HepG2 (cell line): ENCODE results near the gene NUP155. TPM values are rescaled to one million over a fixed set of nuclear protein-coding genes. Genes with fewer than 3 reads are reported as not detected.

Experiments used
- CCAR2 ChIP-seq: fragments of 200-400 bp; formaldehyde crosslinking; optimal IDR thresholded peaks from 2 replicates; pipeline ENCODE3; 2018; ENCODE audit warnings: low read depth, mild to moderate bottlenecking, low read length, moderate library complexity
- DMAP1 ChIP-seq: IDR thresholded peaks from 2 replicates; pipeline ENCODE4 v1.6.1; 2016
- GPBP1L1 ChIP-seq: sonication (generic); formaldehyde crosslinking; IDR thresholded peaks from 2 replicates; pipeline ENCODE4 v1.5.0; 2020; ENCODE audit warnings: mild to moderate bottlenecking, missing genetic modification reagents
- HDAC1 ChIP-seq: sonication (generic); formaldehyde crosslinking; IDR thresholded peaks from 2 replicates; pipeline ENCODE4 v1.5.1; 2020; ENCODE audit warnings: mild to moderate bottlenecking, missing genetic modification reagents
- HIVEP1 ChIP-seq: sonication (generic); formaldehyde crosslinking; IDR thresholded peaks from 2 replicates; pipeline ENCODE4 v1.4.0; 2020; ENCODE audit warnings: mild to moderate bottlenecking, missing genetic modification reagents
- MXD3 ChIP-seq: IDR thresholded peaks from 2 replicates; pipeline ENCODE4 v1.6.1; 2016; ENCODE audit warnings: mild to moderate bottlenecking, missing biosample characterization, missing genetic modification reagents
- NFIB ChIP-seq: sonication (generic); formaldehyde crosslinking; IDR thresholded peaks from 2 replicates; pipeline ENCODE4 v1.9.0; 2021; ENCODE audit warnings: missing genetic modification reagents, mild to moderate bottlenecking, borderline replicate concordance
- SATB2 ChIP-seq: sonication (generic); formaldehyde crosslinking; IDR thresholded peaks from 2 replicates; pipeline ENCODE4 v1.5.0; 2020; ENCODE audit warnings: missing genetic modification reagents
- TFAP4 ChIP-seq: sonication (generic); IDR thresholded peaks from 2 replicates; pipeline ENCODE4 v1.6.1; 2016; ENCODE audit warnings: low read depth, borderline replicate concordance
- ZBTB4 ChIP-seq: sonication (generic); formaldehyde crosslinking; IDR thresholded peaks from 2 replicates; pipeline ENCODE4 v1.4.0; 2020; ENCODE audit warnings: missing genetic modification reagents, mild to moderate bottlenecking, borderline replicate concordance
- ZFP62 ChIP-seq: sonication (generic); formaldehyde crosslinking; IDR thresholded peaks from 2 replicates; pipeline ENCODE4 v1.4.0; 2020; ENCODE audit warnings: missing genetic modification reagents
- ZGPAT ChIP-seq: IDR thresholded peaks from 2 replicates; pipeline ENCODE4 v1.6.1; 2016; ENCODE audit warnings: mild to moderate bottlenecking
- ZNF121 ChIP-seq: sonication (generic); formaldehyde crosslinking; IDR thresholded peaks from 2 replicates; pipeline ENCODE4 v1.5.0; 2020; ENCODE audit warnings: mild to moderate bottlenecking, missing genetic modification reagents
- ZNF275 ChIP-seq: sonication (generic); formaldehyde crosslinking; IDR thresholded peaks from 2 replicates; pipeline ENCODE4 v1.8.0; 2022; ENCODE audit warnings: missing genetic modification reagents, mild to moderate bottlenecking, inconsistent platforms, borderline replicate concordance
- ZNF292 ChIP-seq: sonication (generic); formaldehyde crosslinking; IDR thresholded peaks from 2 replicates; pipeline ENCODE4 v1.8.1; 2022; ENCODE audit warnings: mild to moderate bottlenecking, low read depth, missing genetic modification reagents, borderline replicate concordance
- ZNF33B ChIP-seq: sonication (generic); formaldehyde crosslinking; IDR thresholded peaks from 2 replicates; pipeline ENCODE4 v1.5.1; 2020; ENCODE audit warnings: mild to moderate bottlenecking, missing genetic modification reagents
- ZNF414 ChIP-seq: sonication (generic); formaldehyde crosslinking; IDR thresholded peaks from 2 replicates; pipeline ENCODE4 v1.5.0; 2020; ENCODE audit warnings: missing genetic modification reagents
- ZSCAN12 ChIP-seq: sonication (generic); formaldehyde crosslinking; IDR thresholded peaks from 2 replicates; pipeline ENCODE4 v1.9.0; 2021; ENCODE audit warnings: mild to moderate bottlenecking, missing genetic modification reagents
- ZSCAN20 ChIP-seq: sonication (generic); formaldehyde crosslinking; IDR thresholded peaks from 2 replicates; pipeline ENCODE4 v1.4.0; 2020; ENCODE audit warnings: missing genetic modification reagents, mild to moderate bottlenecking, borderline replicate concordance
- polyA plus RNA-seq, 8 experiments: library from polyadenylated mRNA; depleted of rRNA in 3 of 8; stranded (reverse) in 7 of 8; unstranded in 1 of 8; fragments of >200 nt; fragmentation: Illumina TruSeq in 4 of 8; extraction: Trizol in 4 of 8; gene quantifications; 2 replicates each; pipeline versions ENCODE4 v1.2.1 to v1.2.3, GENCODE V29; 2011 to 2016; ENCODE audit warnings: low read depth in 4 of 8, missing spikeins in 1 of 8, mixed read lengths in 1 of 8; ENCODE audit not compliant: insufficient read depth in 1 of 8
- total RNA-seq, 5 experiments: library from RNA; depleted of rRNA; stranded (reverse); fragments of >200 nt; fragmentation: Illumina TruSeq; extraction: Trizol; gene quantifications; 2 replicates each; pipeline ENCODE4 v1.2.3, GENCODE V29; 2016; ENCODE audit warnings: low read depth in 1 of 5

NUP155 gene
- total and polyA plus RNA-seq, 2 of the 13 experiments (the other 11 are each of a cell fraction or from before 2014, with no cell fraction given): 13.0 to 57.4 TPM

GRCh38 chr5:37370864-37371726, at the start of gene NUP155 (continued):
- TF ChIP-seq ZGPAT (CRISPR knock-in tag) (peak; percentile 50; the same call in 1 of the 2 replicates), ZSCAN20 (CRISPR knock-in tag) (no peak), TFAP4 (no peak), SATB2 (CRISPR knock-in tag) (no peak), HDAC1 (CRISPR knock-in tag) (peak; percentile 96), ZSCAN12 (no peak), ZNF414 (no peak; the same call in none of the 2 replicates), NFIB (no peak), ZFP62 (no peak), MXD3 (CRISPR knock-in tag) (no peak), ZNF275 (CRISPR knock-in tag) (no peak), ZNF292 (CRISPR knock-in tag) (no peak), ZNF121 (CRISPR knock-in tag) (no peak), HIVEP1 (CRISPR knock-in tag) (peak; percentile 54; the same call in 1 of the 2 replicates), DMAP1 (CRISPR knock-in tag) (peak; percentile 92; the same call in 1 of the 2 replicates), ZNF33B (no peak), CCAR2 (no peak), GPBP1L1 (CRISPR knock-in tag) (no peak), ZBTB4 (no peak)
